Activated CD4-positive, alpha-beta T cell treated with anti-CD3 and anti-CD28 coated beads for 1 hour (primary cell): ENCODE results near the gene LPAR1.
"Not testable (repeated sequence)": the region's sequence is repeated elsewhere in the genome, so short reads cannot be mapped to it uniquely, and the experiment has no call there.

Source experiments
- DNase-seq: peaks from one replicate; pipeline ENCODE4 v3.0.0-alpha.2; 2020

LPAR1 gene

GRCh38 chr9:111038331-111039230 is at the start of gene LPAR1:
LPAR1 (minus strand) TSS chr9:111038470; CDS start chr9:110972117, 66,353 bp downstream.
- no peak for DNase-seq

GRCh38 chr9:111078391-111079038 is 40.2 kb upstream of the LPAR1 start:
- DNase-seq: no peak

GRCh38 chr9:111076519-111076918 is 38.2 kb upstream of the LPAR1 start:
- no peak for DNase-seq

- no peak for DNase-seq
Observed at GRCh38 chr9:111076042-111076441, 37.8 kb upstream of the LPAR1 start.

GRCh38 chr9:111074395-111074794 is 36.1 kb upstream of the LPAR1 start:
- DNase-seq: no peak

- no peak for DNase-seq
Observed at GRCh38 chr9:111069183-111069582, 30.9 kb upstream of the LPAR1 start.

GRCh38 chr9:111068771-111069170 is 30.5 kb upstream of the LPAR1 start:
- no peak for DNase-seq

GRCh38 chr9:111068383-111068730 is 30.1 kb upstream of the LPAR1 start:
- DNase-seq: no peak

GRCh38 chr9:111066468-111066867 is 28.2 kb upstream of the LPAR1 start:
- no peak for DNase-seq

- no peak for DNase-seq
Observed at GRCh38 chr9:111065414-111065813, 27.1 kb upstream of the LPAR1 start.

GRCh38 chr9:111064160-111064837 is 26.0 kb upstream of the LPAR1 start:
- no peak for DNase-seq

GRCh38 chr9:111063332-111063731 is 25.1 kb upstream of the LPAR1 start:
- no peak for DNase-seq

GRCh38 chr9:111058166-111058565 is 19.9 kb upstream of the LPAR1 start:
- no peak for DNase-seq

GRCh38 chr9:111056538-111056937 is 18.3 kb upstream of the LPAR1 start:
- no peak for DNase-seq

GRCh38 chr9:111052791-111053190 is 14.5 kb upstream of the LPAR1 start:
- DNase-seq: no peak

GRCh38 chr9:111051400-111051799 is 13.1 kb upstream of the LPAR1 start:
- no peak for DNase-seq

GRCh38 chr9:111050819-111051218 is 12.5 kb upstream of the LPAR1 start:
- no peak for DNase-seq

- not testable (repeated sequence) for DNase-seq
Observed at GRCh38 chr9:111047287-111047686, 9.0 kb upstream of the LPAR1 start.

- DNase-seq: no peak
Observed at GRCh38 chr9:111041902-111042301, 3.6 kb upstream of the LPAR1 start.

- DNase-seq: no peak
Observed at GRCh38 chr9:111040494-111040893, 2.2 kb upstream of the LPAR1 start.

- no peak for DNase-seq
Observed at GRCh38 chr9:111039231-111039906, 1.1 kb upstream of the LPAR1 start.

GRCh38 chr9:111037708-111038330 is 451 bp downstream of the LPAR1 start:
- no peak for DNase-seq

GRCh38 chr9:111037356-111037707 is 938 bp downstream of the LPAR1 start:
- DNase-seq: no peak
